ENCODE measurements around the gene ADAMTS9. TPM values are rescaled to one million over a fixed set of nuclear protein-coding genes. Genes with fewer than 3 reads are reported as not detected.

The ADAMTS9 gene
- total RNA-seq, 3 donors from 2014 or later (not counting 1 experiment from before 2014, with no cell fraction given), result not detected

DNA sequence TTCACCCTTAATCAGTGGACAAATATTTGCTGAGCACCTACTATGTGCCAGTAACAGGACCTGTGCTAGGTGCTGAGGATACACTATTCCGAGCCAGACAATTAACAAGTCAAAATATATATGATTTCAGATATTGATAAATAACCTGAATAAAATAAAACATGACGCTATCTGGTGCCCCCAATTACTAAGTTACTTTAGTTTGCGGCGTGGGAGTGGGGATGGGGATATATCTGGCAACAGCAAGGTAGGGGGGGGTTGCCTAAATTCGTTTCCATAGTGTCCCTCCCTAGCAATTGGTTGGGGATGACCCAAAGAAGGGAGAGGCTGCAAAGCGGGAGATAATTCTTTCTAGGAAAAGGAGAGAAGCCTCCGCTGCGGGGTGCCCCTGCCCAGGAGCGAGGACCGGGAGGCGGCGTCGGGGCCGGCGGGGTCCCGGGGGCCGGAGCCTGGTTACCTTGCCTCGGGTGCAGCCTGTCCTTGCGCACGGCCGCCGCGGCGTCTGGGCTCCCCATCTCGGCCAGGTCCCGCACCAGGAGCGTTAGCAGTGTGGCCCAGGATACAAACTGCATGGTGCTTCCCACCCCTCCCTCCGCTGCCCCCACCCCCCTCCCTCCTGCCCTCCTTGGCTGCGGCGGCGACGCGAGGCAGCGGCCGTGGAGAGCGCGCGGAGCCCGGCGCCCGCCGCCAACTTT is 567 bp downstream of the ADAMTS9 start:
- peaks cover 8% of the 10 kb centered on the region for H3K27me3 ChIP-seq (ENCODE audit: control insufficient read depth, insufficient read depth, low read length)
- Mint-ChIP-seq H3K4me3 (no peak overlapping the region), H3K36me3 (peaks cover 6% of the 10 kb centered on the region), H3K9me3 (peaks cover 0 to 3% of the 10 kb centered on the region in 2 donors), H3K4me1 (peaks cover 0 to 5% of the 10 kb centered on the region in 2 donors), H3K27ac (no peak overlapping the region), H3K27me3 (ENCODE audit: low read depth in 2 of 2) (peaks cover 8 to 25% of the 10 kb centered on the region in 2 donors)
- no peaks in the 10 kb centered on the region for H3K4me1 ChIP-seq (ENCODE audit: control insufficient read depth, insufficient read depth, low read length)
- no peaks in the 10 kb centered on the region for H3K9me3 ChIP-seq (ENCODE audit: control insufficient read depth, insufficient read depth, low read length)
- TF ChIP-seq, protein P1, sequence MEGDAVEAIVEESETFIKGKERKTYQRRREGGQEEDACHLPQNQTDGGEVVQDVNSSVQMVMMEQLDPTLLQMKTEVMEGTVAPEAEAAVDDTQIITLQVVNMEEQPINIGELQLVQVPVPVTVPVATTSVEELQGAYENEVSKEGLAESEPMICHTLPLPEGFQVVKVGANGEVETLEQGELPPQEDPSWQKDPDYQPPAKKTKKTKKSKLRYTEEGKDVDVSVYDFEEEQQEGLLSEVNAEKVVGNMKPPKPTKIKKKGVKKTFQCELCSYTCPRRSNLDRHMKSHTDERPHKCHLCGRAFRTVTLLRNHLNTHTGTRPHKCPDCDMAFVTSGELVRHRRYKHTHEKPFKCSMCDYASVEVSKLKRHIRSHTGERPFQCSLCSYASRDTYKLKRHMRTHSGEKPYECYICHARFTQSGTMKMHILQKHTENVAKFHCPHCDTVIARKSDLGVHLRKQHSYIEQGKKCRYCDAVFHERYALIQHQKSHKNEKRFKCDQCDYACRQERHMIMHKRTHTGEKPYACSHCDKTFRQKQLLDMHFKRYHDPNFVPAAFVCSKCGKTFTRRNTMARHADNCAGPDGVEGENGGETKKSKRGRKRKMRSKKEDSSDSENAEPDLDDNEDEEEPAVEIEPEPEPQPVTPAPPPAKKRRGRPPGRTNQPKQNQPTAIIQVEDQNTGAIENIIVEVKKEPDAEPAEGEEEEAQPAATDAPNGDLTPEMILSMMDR (IDR thresholded peaks at IDR 0.05), result no peak
- no peak overlapping the region for H3K4me3 ChIP-seq (ENCODE audit: low read length)
- intact Hi-C loops (cut with micrococcal nuclease), result no loop called here
- 2% methylated on average over 39 of the region's 42 CpGs for WGBS (ENCODE audit: insufficient coverage)
- ATAC-seq (no peak), DNase-seq (no peak)
- H3K27ac ChIP-seq (ENCODE audit: low read length), result no peak overlapping the region
- no peaks in the 10 kb centered on the region for H3K36me3 ChIP-seq (ENCODE audit: control insufficient read depth, insufficient read depth, low read length)

GRCh38 chr3:64686446-64686908 is 1.3 kb downstream of the ADAMTS9 start:
- TF ChIP-seq, protein P1 (IDR thresholded peaks at IDR 0.05), result no peak
- ATAC-seq (no peak), DNase-seq (no peak)
- H3K4me3 ChIP-seq (ENCODE audit: low read length), result no peak overlapping the region
- WGBS (ENCODE audit: insufficient coverage), result 3% methylated on average over 31 of the region's 31 CpGs
- peaks cover 8% of the 10 kb centered on the region for H3K27me3 ChIP-seq (ENCODE audit: control insufficient read depth, insufficient read depth, low read length)
- no peak overlapping the region for H3K27ac ChIP-seq (ENCODE audit: low read length)
- H3K36me3 ChIP-seq (ENCODE audit: control insufficient read depth, insufficient read depth, low read length), result no peaks in the 10 kb centered on the region
- H3K27ac Mint-ChIP-seq, result no peak overlapping the region
- H3K4me3 Mint-ChIP-seq, result no peak overlapping the region
- H3K4me1 Mint-ChIP-seq, result peaks cover 0 to 5% of the 10 kb centered on the region in 2 donors
- peaks cover 6% of the 10 kb centered on the region for H3K36me3 Mint-ChIP-seq
- peaks cover 0 to 3% of the 10 kb centered on the region in 2 donors for H3K9me3 Mint-ChIP-seq
- peaks cover 8 to 25% of the 10 kb centered on the region in 2 donors for H3K27me3 Mint-ChIP-seq (ENCODE audit: low read depth in 2 of 2)
- no peaks in the 10 kb centered on the region for H3K9me3 ChIP-seq (ENCODE audit: control insufficient read depth, insufficient read depth, low read length)
- no peaks in the 10 kb centered on the region for H3K4me1 ChIP-seq (ENCODE audit: control insufficient read depth, insufficient read depth, low read length)
- intact Hi-C loops (cut with micrococcal nuclease), result no loop called here

DNA sequence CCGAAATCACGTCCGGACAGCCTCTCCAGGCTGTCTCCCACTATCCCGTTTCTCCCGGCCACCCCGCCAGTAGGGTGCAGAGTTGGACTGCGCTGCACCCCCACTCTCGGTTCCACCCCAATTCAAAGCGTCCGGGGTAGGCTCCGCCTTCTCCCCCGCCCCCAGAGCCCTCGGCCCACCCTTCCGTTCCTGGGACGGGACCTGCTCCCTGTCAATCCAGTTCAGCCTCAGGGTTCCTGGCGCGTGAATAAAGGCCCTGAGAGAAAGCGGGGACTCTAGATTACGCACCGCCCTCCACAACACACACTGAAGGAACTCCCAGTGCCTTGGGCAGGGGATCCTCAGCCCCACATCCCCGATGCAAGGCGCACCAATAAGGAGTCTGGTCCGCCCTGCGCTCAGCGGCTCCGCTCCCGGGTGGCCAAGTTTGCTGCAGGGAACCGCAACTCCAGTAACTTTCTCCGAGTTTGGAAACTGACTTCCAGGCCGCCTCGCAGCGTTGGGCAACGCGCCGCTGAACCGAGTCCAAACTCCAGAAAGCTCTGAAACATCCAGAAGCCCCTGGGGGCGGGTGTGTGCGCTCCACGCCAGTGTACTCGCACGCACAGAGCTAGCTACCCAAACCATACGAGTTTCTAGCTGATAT is 1.9 kb downstream of the ADAMTS9 start:
- H3K4me3 ChIP-seq (ENCODE audit: low read length), result no peak overlapping the region
- H3K36me3 ChIP-seq (ENCODE audit: control insufficient read depth, insufficient read depth, low read length), result no peaks in the 10 kb centered on the region
- no peaks in the 10 kb centered on the region for H3K4me1 ChIP-seq (ENCODE audit: control insufficient read depth, insufficient read depth, low read length)
- ATAC-seq (no peak), DNase-seq (no peak)
- Mint-ChIP-seq H3K27ac (no peak overlapping the region), H3K27me3 (ENCODE audit: low read depth in 2 of 2) (peaks cover 8 to 25% of the 10 kb centered on the region in 2 donors), H3K4me3 (no peak overlapping the region), H3K9me3 (peaks cover 0 to 3% of the 10 kb centered on the region in 2 donors), H3K36me3 (peaks cover 6% of the 10 kb centered on the region), H3K4me1 (peaks cover 0 to 5% of the 10 kb centered on the region in 2 donors)
- 3% methylated on average over 42 of the region's 42 CpGs for WGBS (ENCODE audit: insufficient coverage)
- H3K27me3 ChIP-seq (ENCODE audit: control insufficient read depth, insufficient read depth, low read length), result peaks cover 8% of the 10 kb centered on the region
- H3K9me3 ChIP-seq (ENCODE audit: control insufficient read depth, insufficient read depth, low read length), result no peaks in the 10 kb centered on the region
- no peak overlapping the region for H3K27ac ChIP-seq (ENCODE audit: low read length)
- TF ChIP-seq, protein P1 (IDR thresholded peaks at IDR 0.05), result no peak
- intact Hi-C loops (cut with micrococcal nuclease), result no loop called here
